Breast epithelium (tissue), 3 donors: ENCODE measurements around the gene PALM3.
"Not testable (repeated sequence)": the region's sequence is repeated elsewhere in the genome, so short reads cannot be mapped to it uniquely, and the experiment has no call there.

Experiments
- POLR2A ChIP-seq: fragments of 450-650 bp; IDR thresholded peaks from one replicate; pipeline ENCODE4 v1.6.1; 2016; ENCODE audit warnings: antibody characterized with exemption, mild to moderate bottlenecking, moderate library complexity
- POLR2AphosphoS5 ChIP-seq, 3 donors: sonication (generic); formaldehyde crosslinking; IDR thresholded peaks; one replicate each; pipeline ENCODE4 v1.6.1; 2017; ENCODE audit warnings: antibody characterized with exemption in 3 of 3
- TF ChIP-seq, protein P1 (sequence below), 3 donors: fragments of 450-650 bp; IDR thresholded peaks; one replicate each; pipeline ENCODE4 v1.5.1; 2016 to 2017; ENCODE audit warnings: antibody characterized with exemption in 3 of 3, mild to moderate bottlenecking in 3 of 3, moderate library complexity in 3 of 3

DNA sequence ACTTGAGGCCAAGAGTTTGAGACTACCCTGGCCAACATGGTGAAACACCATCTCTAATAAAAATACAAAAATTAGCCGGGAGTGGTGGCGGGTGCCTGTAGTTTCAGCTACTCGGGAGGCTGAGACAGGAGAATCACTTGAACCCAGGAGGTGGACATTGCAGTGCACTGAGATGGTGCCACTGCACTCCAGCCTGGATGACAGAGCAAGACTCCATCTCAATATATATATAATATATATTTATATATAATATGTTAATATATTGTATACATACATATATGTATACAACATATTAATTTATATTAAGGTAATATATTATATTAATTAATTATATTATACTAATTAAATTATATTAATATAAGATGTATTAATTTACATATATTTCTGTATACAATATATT, 42.1 kb downstream of the PALM3 start:
- not testable (repeated sequence) for TF ChIP-seq POLR2AphosphoS5 (IDR thresholded peaks at IDR 0.05); POLR2A
- TF ChIP-seq, protein P1, sequence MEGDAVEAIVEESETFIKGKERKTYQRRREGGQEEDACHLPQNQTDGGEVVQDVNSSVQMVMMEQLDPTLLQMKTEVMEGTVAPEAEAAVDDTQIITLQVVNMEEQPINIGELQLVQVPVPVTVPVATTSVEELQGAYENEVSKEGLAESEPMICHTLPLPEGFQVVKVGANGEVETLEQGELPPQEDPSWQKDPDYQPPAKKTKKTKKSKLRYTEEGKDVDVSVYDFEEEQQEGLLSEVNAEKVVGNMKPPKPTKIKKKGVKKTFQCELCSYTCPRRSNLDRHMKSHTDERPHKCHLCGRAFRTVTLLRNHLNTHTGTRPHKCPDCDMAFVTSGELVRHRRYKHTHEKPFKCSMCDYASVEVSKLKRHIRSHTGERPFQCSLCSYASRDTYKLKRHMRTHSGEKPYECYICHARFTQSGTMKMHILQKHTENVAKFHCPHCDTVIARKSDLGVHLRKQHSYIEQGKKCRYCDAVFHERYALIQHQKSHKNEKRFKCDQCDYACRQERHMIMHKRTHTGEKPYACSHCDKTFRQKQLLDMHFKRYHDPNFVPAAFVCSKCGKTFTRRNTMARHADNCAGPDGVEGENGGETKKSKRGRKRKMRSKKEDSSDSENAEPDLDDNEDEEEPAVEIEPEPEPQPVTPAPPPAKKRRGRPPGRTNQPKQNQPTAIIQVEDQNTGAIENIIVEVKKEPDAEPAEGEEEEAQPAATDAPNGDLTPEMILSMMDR (IDR thresholded peaks at IDR 0.05) = not testable (repeated sequence)
